NCI-H2107 treated with DMSO at 0.1 percent for 48 hours (cell line): ENCODE results near the gene CNBD2.
A peak's percentile ranks its signal among the peaks of the same experiment; 100 is the strongest.
"Not testable (repeated sequence)": the region's sequence is repeated elsewhere in the genome, so short reads cannot be mapped to it uniquely, and the experiment has no call there.

Source experiments
- DNase-seq: peaks from one replicate; lab custom pipeline; 2025; ENCODE audit not compliant: unreplicated experiment; lab: John Stamatoyannopoulos, UW

The CNBD2 gene

DNA sequence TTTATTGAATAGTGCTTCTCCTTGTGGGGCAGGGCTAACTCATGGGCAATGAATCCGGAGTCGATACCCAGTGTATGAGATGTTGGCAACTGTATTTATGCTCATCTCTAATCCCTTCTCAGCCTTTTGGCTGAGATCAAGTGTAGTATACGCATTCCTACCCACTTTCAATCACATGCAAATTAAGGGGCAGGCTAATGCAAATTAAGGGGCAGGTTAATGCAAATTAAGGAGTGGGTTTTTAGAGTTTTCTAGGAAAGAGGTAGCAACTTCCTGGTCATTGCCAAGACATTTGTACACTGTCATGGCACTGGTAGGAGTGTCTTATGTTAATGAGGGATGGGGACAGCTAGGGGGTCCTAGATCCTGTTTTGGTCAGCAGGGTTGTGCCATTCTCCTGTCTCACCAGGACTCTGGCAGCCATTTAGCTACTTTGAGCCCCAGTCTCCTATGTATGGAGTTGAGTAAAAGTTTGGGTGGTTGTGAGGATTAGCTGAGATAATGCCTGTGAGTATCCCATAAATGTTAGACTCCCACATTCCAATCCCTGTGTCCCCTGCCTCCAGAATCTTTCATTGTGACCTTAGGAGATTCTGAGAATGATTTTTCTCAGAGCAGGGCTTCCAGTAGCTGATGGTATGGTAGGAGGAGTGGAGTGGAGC lies at the start of gene CNBD2:
Gene CNBD2 (plus strand): TSS at position 612 of the 662 bp plus-strand sequence. CDS start 173 bp downstream, outside the sequence.
- DNase-seq = no peak

DNA sequence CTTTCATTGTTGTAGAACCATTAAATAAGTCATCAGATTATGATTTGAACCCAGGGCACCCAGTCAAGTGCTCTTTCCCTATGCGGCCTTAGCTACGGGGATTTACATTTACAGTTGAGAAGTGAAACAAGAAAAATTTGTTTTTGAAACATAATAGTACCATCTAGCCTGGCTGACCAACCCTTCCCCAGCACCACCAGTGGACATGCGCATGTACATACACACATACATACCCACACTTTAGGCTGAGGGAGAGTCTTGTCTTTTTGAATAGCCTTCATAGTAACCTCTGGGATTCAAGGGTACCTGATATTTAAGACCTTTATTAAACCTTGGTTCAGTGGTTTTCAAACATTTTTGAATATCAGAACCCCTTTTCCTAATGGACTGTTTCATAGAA lies 47.9 kb upstream of the CNBD2 start:
- DNase-seq = no peak

DNA sequence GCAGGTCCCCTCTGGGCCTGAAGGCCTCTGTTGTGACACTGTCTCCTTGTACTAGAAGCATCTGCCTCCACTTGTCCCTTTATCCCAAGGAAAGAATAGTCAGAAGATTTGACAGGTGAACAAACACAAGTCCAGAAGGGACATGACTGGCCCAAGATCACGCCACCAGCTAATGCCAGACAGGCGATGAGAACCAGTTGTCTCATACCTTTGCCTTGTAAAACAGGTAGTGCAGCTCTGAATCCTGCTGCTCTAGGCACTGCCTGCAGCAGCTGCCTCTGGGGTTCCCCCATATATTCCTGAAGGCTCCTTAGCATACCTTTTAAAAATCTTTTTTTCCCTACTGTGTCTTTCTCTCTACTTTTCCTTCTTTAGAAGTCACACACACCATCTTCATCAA lies 39.1 kb upstream of the CNBD2 start:
- DNase-seq = no peak

DNA sequence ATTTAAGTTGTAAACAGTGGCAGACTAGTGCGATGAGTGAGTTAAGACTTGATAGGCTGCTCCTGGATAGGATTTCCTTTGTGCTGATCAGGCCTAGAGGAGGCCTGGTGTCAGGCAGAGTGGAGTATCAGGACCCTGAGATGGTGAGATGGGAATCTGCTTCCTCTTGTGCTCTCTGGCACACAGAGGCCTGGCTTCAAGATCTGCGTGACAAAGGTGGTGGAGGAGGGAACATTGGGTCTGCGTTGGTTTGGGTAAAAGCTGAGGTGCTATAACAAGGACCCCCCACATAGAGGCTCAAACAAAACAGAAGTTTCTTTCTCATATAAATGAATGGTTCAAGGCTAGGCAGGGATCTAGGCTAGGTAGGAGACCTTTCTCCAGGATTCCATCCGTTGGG lies 34.3 kb upstream of the CNBD2 start:
- DNase-seq = no peak

DNA sequence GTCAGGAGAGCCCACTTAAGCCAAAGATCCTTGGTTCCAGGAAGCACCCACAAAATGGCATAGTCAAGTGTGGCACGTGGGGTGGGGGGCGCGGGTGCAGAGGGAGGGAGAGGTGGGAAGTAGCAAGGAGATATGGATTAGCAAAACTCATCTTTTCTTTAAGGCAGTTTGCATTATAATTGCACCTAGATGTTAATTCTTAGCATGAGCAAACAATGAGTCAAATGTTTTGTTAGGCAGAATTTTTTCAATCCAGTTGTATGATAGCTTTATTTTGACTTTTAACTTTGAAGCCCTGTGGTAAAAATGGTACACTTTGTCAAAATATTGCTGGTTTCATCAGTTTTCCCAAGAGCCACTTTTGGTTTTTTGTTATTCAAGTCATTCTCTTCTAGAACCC lies 29.1 kb upstream of the CNBD2 start:
- no peak for DNase-seq

DNA sequence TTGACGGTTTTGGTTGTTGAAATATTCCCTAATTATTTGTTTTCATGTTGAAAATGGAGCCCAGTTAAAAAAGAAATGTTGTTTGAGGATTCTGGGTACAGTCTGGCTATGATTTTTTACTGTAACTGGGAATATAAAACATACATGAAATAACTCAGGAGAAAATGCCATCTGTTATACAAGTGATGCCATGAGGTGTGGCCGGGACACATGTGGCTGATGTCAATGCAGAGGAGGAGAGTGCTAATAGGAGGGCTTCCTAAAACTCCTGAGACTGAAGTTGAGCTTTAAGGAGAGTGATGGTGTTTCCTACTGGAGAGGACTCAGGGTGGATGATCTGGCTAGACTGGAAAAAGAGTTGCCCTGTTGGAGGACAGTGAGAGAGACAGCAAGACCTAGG lies 26.8 kb upstream of the CNBD2 start:
- DNase-seq = no peak

DNA sequence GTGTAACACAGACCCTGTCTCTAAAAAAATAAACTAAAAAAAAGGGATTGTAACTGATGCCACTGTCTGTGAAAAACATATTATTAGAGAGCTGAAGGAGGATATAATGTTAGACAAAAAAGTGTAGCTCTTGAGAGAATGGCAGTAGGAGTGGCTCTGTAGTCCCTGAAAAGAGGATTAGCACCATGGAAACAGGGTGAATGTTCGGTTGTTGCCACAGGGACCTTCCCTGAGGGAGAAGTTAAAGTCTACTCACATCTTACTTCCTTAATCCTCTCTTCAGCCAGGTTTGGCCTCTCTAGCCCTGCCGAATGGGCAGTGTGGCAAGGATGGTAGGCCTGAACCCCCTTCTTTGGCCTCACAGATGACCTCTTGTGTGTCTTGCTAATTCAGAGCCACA lies 26.1 kb upstream of the CNBD2 start:
- DNase-seq = no peak

DNA sequence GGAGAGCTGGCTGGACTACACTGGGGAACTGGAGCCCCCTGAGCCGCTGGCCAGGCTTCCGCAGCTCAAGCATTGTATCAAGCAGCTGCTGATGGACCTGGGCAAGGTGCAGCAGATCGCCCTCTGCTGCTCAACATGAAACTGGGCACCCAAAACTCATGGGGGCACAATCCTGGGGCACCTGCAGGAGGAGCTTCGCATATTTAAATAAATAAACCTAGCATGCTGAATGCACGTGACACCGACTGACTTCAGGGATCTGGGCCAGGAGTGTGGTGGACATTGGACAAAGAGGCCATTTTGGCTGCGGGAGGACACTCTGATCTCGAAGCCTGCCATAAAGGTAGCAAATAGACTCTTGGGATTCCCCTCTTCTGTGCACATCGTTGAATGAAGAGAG lies 20.9 kb upstream of the CNBD2 start:
- no peak for DNase-seq

DNA sequence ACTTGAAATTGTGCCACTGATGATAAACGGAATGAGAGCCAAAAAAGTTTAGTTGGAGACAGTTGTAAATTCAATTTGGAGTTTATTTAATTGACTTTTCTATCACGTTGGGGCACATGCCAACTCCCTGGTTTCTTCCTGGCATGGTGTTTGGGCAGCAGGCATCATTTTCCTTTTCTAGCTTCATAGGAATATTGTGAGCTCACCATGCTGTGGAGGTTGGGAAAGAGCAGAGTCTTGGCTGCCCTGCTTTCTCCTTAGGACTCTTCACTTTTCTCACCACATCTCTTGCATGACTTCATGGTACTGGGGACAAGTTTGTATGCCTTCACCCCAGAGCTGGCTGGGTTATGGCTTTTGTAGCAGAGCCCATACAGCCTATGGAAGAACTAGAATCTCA lies 20.5 kb upstream of the CNBD2 start:
- DNase-seq = no peak

DNA sequence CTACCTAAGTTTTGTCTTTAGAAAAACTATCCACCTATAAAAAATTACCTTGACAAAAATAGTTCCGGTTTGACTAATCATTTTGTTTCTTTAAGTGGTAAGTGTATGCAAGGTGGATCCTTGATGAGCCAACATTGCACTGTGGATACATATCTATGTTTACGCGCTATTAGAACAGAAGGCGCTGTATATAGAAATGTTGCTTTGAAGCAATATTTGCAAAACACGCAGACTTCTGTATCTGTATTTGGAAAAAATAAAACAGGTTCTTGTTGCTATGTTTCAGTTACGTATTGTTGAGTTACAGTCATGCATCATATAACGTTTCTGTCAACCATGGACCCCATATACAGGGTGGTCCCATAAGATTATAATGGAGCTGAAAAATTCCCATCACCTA lies 18.3 kb upstream of the CNBD2 start:
- DNase-seq = no peak

DNA sequence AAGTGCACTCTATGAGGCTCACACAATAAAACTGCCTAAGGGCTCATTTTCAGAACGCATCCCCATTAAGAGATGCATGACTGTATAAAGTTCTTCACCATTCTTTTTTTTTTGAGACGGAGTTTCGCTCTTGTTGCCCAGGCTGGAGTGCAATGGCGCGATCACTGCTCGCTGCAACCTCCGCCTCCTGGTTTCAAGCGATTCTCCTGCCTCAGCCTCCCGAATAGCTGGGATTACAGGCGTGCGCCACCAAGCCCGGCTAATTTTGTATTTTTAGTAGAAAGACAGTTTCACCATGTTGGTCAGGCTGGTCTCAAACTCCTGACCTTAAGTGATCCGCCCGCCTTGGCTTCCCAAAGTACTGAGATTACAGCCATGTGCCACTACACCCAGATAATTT lies 16.3 kb upstream of the CNBD2 start:
- not testable (repeated sequence) for DNase-seq

DNA sequence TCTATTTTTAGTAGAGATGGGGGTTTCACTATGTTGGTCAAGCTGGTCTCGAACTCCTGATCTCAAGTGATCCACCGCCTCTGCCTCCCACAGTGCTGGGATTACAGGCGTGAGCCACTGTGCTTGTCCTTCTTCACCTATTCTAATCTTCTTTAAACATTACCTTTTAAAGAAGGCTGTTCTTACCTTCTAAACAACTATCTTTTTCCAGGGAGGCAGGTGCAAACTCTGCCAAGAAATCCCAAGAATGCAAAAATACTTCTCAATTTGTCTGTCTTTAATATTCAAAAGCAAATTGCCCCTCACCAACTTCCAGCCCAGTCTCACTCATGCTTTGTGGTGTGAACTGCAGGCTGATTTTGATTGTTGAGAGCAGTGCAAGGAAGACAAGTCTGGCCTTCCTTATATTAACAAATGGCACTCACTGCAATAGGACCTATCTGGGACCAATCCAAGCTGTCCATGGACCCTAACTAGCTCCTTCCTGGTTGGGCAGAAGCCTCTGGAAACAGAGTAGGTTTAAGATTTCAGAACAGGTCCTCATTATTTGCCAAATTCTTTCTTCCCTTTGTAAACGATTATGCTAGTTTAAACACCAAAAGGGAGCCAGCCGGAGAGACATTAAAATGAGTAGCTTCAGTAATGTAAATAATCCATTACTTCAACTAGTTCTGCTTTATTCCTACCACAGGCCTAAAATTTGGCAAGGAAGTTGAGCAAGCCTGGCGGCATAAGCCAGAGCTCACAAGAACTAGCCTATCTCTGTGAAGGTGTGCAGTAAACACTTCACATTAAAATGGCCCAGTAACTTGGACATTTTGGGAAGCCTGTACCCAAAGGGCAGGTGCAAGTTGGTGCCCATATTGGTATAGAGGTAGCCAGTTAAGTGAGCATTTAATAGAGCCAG lies 15.7 kb upstream of the CNBD2 start:
- DNase-seq = no peak

DNA sequence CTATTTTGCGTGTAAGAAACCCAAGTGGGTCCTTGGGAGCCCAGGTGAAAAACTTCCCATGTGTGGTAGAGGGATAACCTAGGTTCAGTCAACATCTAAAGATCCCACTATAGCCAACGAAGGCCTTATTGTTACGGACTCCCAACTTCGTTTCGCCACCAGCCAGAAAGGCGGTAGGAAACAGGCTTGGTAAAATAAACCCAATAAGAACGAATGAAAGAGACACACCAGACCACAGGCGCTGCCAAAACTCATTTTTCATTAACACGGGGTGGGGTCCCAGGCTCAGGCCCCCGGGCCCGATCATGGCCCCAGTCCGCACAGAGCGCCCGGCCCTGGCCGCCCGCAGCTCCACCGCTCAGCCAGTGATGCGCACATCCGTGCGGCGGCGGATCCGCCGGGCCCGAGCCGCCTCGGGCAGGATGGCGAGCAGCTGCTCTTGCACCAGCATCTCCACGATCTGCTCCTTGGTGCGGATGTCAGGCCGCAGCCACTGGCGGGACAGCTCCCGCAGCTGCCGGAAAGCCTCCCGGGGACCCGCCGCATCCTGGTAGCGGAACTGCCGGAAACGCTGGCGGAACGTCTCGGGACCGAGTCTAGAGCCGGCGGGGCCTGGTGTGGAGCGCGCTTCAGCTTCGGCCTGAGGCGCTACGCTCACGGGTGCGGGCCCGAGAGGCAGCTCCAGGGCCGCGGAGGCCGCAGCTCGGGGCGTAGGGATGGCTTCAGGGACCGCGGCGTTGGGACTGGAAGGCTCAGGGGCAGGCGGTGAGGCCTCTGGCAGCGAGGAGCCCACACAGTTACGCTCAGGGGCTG lies 14.8 kb upstream of the CNBD2 start:
- DNase-seq = no peak

DNA sequence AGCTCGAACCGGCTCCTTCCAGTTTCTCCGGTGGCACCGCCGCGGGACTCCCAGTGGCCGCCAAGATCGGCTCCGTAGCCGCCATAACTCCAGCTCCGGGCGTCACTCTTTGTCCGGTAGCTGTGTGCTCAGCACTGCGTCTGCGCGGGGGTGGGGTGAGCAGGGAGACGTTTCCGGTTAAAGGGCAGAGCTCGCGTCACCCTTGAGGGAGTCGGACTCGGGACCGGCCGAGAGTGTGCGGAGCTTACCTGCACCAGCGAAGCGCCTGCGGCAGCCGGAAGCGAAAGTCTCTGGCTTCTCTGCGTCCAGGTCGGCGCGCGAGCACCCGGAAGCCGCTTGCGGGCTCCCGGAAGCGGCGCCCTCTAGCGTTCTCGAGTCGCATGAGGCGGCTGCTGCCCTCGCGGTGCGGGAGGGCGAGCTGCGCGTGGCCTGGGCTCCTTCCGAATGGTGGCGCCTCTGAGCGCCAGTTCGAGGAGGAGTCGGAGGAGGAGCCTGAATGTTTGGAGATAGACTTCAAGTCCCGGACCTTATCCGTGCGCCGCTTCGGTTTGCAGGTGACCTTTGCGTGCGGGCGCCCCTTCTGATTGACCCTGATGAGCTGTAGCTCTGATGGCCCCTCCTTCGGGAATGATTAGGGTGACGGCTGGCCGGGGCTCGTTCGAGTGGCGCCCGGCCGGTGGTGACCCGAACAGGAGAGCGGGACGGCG lies 14.0 kb upstream of the CNBD2 start, which contains the start of gene SCAND1:
Gene SCAND1 (minus strand): TSS at position 303 of the 707 bp plus-strand sequence. CDS start 218 bp downstream, at position 85.
- DNase-seq = peak; percentile 87

DNA sequence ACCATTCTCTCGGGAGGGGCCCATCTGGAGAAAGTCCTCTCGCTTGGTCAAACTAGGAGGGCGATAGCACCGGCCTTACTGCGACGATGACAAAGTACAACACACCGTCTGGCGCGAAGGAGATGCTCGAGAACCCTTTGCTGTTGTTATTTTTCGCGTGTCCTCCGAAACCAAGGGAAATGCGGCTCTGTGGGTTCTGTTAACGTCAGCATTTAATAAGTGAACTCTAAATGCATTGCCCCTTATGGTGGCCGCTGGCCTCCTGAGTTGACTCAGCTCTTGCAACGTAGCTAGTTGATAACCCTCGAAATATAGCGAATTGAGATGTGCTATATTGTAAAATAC lies 13.5 kb upstream of the CNBD2 start:
- no peak for DNase-seq

DNA sequence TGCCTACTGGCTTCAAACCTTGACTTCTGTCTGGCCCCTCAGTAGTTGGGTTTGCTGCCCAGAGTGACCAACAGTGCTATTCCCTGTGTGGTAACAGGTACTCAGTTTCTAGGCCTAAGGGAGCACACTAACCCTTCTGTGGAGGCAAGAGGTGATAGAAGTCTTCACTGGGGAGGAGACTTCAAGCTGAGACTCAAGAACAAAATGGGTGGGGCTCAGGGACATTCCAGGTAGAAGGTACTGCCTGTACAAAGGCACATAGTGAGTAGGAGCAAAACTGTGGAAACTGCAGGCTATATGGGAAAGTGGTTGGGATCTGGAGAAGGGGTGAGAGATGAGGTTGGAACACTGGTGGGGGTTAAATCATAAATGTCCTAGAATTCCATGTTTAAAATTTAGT lies 11.8 kb upstream of the CNBD2 start:
- no peak for DNase-seq

DNA sequence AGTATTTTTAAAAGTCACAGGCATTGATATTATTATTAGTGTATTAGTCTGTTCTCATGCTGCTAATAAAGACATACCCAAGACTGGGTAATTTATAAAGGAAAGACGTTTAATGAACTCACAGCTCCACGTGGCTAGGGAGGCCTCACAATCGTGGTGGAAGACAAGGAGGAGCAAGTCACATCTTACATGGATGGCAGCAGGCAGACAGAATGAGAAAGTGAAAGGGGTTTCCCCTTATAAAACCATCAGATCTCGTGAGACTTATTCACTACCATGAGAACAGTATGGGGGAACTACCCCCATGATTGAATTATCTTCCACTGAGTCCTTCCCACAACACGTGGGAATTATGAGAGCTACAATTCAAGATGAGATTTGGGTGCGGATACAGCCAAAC lies 9.1 kb upstream of the CNBD2 start:
- not testable (repeated sequence) for DNase-seq

DNA sequence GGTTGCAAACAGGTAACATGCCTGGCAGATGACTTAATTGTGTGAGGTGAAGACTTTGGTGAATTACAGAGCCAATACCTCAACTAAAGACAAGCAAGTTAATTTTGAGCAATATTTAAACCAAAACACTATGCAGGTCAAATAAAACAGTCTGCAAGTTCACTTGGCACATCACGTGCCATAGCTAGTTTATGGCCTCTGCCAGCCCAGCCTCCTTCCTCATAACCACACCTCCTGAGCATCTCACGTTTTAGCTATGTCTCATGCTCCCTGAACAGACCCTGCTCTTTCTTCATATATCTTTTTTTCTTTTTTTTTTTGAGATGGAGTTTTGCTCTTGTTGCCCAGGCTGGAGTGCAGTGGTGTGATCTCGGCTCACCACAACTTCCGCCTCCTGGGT lies 4.5 kb upstream of the CNBD2 start:
- no peak for DNase-seq

DNA sequence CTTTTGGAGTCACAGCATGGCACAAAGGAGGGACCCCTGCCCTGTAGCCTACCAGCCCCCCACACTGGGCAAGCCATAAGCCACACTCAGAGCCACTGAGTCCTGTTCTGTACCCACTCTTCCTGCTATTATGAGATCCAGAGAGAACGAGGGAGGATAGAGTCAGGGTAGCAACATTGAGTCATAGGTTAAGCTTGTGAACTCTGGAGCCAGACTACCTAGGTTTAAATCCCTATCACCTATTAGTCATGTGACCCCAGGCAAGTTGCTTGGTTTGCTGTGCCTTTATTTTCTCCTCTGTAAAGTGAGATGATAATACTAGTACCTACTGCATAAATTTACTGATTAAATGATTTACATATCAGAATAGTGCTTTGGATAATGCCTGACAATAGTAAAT lies 540 bp downstream of the CNBD2 start:
- DNase-seq = no peak

DNA sequence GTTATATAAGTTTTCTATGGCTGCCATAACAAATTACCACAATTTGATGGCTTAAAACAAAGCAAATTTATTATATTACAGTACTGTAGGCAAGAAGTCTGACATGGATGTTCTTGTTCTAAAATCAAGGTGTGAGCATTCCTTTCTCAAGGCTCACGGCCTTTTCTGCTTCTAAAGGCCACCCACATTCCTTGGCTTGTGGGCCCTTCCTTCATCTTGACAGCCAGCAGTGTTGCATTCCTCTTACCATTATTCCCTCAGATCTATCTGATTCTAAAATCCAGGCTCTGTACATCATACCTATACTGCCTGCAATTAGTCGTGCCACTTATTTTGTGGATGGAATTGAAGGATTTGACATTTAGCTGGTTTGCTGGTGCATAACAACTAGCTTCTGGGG lies 3.6 kb downstream of the CNBD2 start:
- DNase-seq = no peak

DNA sequence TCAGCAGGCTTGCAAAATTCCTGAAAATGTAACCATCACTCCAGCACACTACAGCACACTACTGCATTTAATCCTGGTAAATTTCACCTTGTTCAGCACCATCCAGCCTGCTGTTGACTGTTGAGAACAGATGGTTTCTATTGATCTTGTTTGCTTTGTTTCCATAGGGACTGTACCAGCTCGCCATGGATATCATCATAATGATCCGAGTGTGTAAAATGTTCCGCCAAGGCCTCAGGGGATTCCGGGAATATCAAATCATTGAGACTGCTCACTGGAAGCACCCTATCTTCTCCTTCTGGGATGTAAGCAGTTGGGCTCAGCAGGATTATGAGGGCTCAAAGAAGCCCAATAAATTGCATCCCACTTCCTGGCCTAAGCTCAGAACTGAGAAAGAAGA lies 4.1 kb downstream of the CNBD2 start:
- DNase-seq = no peak
